ENCODE results near the gene OR5P2.

Gene OR5P2

DNA sequence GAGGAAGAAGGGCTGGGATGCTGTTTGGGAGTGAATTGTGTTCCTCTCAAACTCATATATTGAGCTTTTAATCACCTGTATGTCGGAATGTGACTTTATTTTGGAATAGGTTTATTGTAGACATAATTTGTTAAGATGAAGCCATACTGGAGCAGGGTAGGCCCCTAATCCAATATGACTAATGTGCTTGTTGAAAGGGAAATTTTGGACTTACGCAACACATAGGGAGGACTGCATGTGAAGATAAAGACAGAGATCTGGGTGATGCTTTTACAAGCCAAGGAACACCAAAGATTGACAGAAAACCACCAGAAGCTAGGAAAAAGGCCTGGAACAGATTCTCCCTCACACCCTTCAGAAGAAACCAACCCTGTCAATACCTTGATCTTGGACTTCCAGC is 47.3 kb downstream of the OR5P2 start:
- no peaks in the 10 kb centered on the region for H3K9me3 ChIP-seq (ENCODE audit: insufficient read depth, low read length)
- TF ChIP-seq, protein P1, sequence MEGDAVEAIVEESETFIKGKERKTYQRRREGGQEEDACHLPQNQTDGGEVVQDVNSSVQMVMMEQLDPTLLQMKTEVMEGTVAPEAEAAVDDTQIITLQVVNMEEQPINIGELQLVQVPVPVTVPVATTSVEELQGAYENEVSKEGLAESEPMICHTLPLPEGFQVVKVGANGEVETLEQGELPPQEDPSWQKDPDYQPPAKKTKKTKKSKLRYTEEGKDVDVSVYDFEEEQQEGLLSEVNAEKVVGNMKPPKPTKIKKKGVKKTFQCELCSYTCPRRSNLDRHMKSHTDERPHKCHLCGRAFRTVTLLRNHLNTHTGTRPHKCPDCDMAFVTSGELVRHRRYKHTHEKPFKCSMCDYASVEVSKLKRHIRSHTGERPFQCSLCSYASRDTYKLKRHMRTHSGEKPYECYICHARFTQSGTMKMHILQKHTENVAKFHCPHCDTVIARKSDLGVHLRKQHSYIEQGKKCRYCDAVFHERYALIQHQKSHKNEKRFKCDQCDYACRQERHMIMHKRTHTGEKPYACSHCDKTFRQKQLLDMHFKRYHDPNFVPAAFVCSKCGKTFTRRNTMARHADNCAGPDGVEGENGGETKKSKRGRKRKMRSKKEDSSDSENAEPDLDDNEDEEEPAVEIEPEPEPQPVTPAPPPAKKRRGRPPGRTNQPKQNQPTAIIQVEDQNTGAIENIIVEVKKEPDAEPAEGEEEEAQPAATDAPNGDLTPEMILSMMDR (IDR thresholded peaks at IDR 0.05; ENCODE audit: insufficient read depth, low read length, poor library complexity, severe bottlenecking): no peak
- TF ChIP-seq EZH2phosphoT487 (conservative IDR thresholded peaks at IDR 0.05; ENCODE audit: low read length): no peak
- no peaks in the 10 kb centered on the region for H3K79me2 ChIP-seq (ENCODE audit: insufficient read depth, low read length)
- no peaks in the 10 kb centered on the region for H3K9me2 ChIP-seq (replicated peaks; ENCODE audit: insufficient read depth, low read length)
- H3K27ac ChIP-seq (ENCODE audit: low read depth, low read length): no peak overlapping the region
- H3K27me3 ChIP-seq (ENCODE audit: low read length): no peaks in the 10 kb centered on the region
- no peak overlapping the region for H3K4me2 ChIP-seq (ENCODE audit: low read depth, low read length, poor library complexity, severe bottlenecking)
- H2AFZ ChIP-seq (ENCODE audit: low read depth, low read length, severe bottlenecking): no peak overlapping the region
- no peaks in the 10 kb centered on the region for H4K20me1 ChIP-seq (ENCODE audit: low read depth, low read length)
- no peak overlapping the region for H3K4me3 ChIP-seq (ENCODE audit: insufficient read depth, low read length, poor library complexity, severe bottlenecking)
- no peak overlapping the region for H3K9ac ChIP-seq (ENCODE audit: low read length)
- H3F3A ChIP-seq (ENCODE audit: insufficient read depth): no peaks in the 10 kb centered on the region
- no peaks in the 10 kb centered on the region for H3K36me3 ChIP-seq (ENCODE audit: low read length)
